DMS153 treated with DMSO at 0.1 percent for 48 hours (cell line): ENCODE measurements around the gene PEX5L.

Source experiments
- DNase-seq: peaks from one replicate; lab custom pipeline; 2025; ENCODE audit not compliant: unreplicated experiment; lab: John Stamatoyannopoulos, UW

The PEX5L gene

GRCh38 chr3:179852142-179852905 is 184.4 kb downstream of the PEX5L start:
- no peak for DNase-seq

GRCh38 chr3:179848711-179849110 is 188.0 kb downstream of the PEX5L start:
- DNase-seq, result no peak

GRCh38 chr3:179842061-179842460 is 194.7 kb downstream of the PEX5L start:
- no peak for DNase-seq

GRCh38 chr3:179840985-179841384 is 195.8 kb downstream of the PEX5L start:
- no peak for DNase-seq

- no peak for DNase-seq
Observed at GRCh38 chr3:179837374-179837773, 199.4 kb downstream of the PEX5L start.

GRCh38 chr3:179833294-179833693 is 203.4 kb downstream of the PEX5L start:
- no peak for DNase-seq

- DNase-seq, result no peak
Observed at GRCh38 chr3:179832333-179832854, 204.3 kb downstream of the PEX5L start.

- DNase-seq, result no peak
Observed at GRCh38 chr3:179829401-179829800, 207.3 kb downstream of the PEX5L start.

GRCh38 chr3:179828738-179829137 is 208.0 kb downstream of the PEX5L start:
- no peak for DNase-seq

GRCh38 chr3:179826247-179826637 is 210.5 kb downstream of the PEX5L start:
- DNase-seq, result no peak

GRCh38 chr3:179825527-179826246 is 211.1 kb downstream of the PEX5L start:
- DNase-seq, result no peak

GRCh38 chr3:179822296-179822695 is 214.4 kb downstream of the PEX5L start:
- DNase-seq, result no peak

GRCh38 chr3:179819379-179819778 is 217.4 kb downstream of the PEX5L start:
- no peak for DNase-seq

GRCh38 chr3:179812096-179812382 is 224.7 kb downstream of the PEX5L start:
- DNase-seq, result no peak

GRCh38 chr3:179811321-179812095 is 225.2 kb downstream of the PEX5L start:
- DNase-seq, result no peak

GRCh38 chr3:179809639-179810038 is 227.1 kb downstream of the PEX5L start:
- no peak for DNase-seq

- no peak for DNase-seq
Observed at GRCh38 chr3:179807588-179807987, 229.1 kb downstream of the PEX5L start.

- DNase-seq, result no peak
Observed at GRCh38 chr3:179806177-179806576, 230.6 kb downstream of the PEX5L start.

- no peak for DNase-seq
Observed at GRCh38 chr3:179801856-179802255, 234.9 kb downstream of the PEX5L start.

GRCh38 chr3:179801263-179801662 is 235.5 kb downstream of the PEX5L start:
- DNase-seq, result no peak

GRCh38 chr3:179797192-179797591 is 239.5 kb downstream of the PEX5L start:
- no peak for DNase-seq

- DNase-seq, result no peak
Observed at GRCh38 chr3:179796421-179796820, 240.3 kb downstream of the PEX5L start.
